ENCODE measurements around the gene QRICH1. TPM values are rescaled to one million over a fixed set of nuclear protein-coding genes. Genes with fewer than 3 reads are reported as not detected.
"Not testable (repeated sequence)": the region's sequence is repeated elsewhere in the genome, so short reads cannot be mapped to it uniquely, and the experiment has no call there.

The QRICH1 gene
- total RNA-seq, 1 donor from 2014 or later, result 39.2 TPM

DNA sequence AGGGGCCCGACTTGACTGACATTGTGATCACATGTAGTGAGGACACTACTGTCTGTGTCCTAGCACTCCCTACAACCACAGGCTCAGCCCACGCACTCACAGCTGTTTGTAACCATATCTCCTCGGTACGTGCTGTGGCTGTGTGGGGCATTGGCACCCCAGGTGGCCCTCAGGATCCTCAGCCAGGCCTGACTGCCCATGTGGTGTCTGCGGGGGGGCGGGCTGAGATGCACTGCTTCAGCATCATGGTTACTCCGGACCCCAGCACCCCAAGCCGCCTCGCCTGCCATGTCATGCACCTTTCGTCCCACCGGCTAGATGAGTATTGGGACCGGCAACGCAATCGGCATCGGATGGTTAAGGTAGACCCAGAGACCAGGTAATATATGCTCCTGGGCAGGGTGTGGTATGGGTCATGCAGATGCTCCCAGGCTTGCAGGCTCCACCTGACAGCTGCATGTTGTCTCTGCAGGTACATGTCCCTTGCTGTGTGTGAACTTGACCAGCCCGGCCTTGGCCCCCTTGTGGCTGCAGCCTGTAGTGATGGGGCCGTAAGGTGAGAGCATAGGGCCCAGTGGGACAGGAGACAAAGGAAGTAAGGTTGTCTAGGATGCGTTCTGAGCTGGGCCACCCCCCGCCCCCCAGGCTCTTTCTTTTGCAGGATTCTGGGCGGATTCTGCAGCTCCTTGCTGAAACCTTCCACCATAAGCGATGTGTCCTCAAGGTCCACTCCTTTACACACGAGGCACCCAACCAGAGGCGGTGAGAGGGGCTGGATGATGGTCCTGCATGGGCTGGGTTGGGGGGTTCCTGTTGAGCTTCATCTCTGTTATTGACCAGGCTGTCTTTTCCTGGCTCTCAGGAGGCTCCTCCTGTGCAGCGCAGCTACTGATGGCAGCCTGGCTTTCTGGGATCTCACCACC, 79.9 kb downstream of the QRICH1 start:
- H3K4me3 ChIP-seq (ENCODE audit: low read depth, low read length), result no peak overlapping the region
- DNase-seq (ENCODE audit: low read depth) (peak; percentile 43), FAIRE-seq (no peak)
- peaks cover 29% of the 10 kb centered on the region for H3K36me3 ChIP-seq (ENCODE audit: control insufficient read depth, insufficient read depth, low read length)
- no peaks in the 10 kb centered on the region for H3K27me3 ChIP-seq (ENCODE audit: control insufficient read depth, insufficient read depth, low read length)
- TF ChIP-seq, protein P1, sequence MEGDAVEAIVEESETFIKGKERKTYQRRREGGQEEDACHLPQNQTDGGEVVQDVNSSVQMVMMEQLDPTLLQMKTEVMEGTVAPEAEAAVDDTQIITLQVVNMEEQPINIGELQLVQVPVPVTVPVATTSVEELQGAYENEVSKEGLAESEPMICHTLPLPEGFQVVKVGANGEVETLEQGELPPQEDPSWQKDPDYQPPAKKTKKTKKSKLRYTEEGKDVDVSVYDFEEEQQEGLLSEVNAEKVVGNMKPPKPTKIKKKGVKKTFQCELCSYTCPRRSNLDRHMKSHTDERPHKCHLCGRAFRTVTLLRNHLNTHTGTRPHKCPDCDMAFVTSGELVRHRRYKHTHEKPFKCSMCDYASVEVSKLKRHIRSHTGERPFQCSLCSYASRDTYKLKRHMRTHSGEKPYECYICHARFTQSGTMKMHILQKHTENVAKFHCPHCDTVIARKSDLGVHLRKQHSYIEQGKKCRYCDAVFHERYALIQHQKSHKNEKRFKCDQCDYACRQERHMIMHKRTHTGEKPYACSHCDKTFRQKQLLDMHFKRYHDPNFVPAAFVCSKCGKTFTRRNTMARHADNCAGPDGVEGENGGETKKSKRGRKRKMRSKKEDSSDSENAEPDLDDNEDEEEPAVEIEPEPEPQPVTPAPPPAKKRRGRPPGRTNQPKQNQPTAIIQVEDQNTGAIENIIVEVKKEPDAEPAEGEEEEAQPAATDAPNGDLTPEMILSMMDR (IDR thresholded peaks at IDR 0.05; ENCODE audit: insufficient read depth, low read length, severe bottlenecking), result peak; percentile 80

DNA sequence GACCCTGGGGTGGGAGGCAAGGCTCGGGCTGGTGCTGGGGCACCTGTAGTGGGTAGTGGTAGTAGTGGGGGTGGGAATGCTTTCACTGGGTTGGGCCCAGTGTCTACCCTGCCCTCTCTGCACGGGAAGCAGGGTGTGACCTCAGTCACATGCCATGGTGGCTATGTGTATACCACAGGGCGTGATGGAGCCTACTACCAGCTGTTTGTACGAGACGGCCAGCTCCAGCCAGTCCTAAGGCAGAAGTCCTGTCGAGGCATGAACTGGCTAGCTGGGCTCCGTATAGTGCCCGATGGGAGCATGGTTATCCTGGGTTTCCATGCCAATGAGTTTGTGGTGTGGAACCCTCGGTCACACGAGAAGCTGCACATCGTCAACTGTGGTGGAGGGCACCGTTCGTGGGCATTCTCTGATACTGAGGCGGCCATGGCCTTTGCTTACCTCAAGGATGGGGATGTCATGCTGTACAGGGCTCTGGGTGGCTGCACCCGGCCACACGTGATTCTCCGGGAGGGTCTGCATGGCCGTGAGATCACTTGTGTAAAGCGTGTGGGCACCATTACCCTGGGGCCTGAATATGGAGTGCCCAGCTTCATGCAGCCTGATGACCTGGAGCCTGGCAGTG, 80.6 kb downstream of the QRICH1 start:
- Histone ChIP-seq H3K36me3 (ENCODE audit: control insufficient read depth, insufficient read depth, low read length) (peaks cover 29% of the 10 kb centered on the region), H3K27me3 (ENCODE audit: control insufficient read depth, insufficient read depth, low read length) (no peaks in the 10 kb centered on the region), H3K4me3 (ENCODE audit: low read depth, low read length) (no peak overlapping the region)
- FAIRE-seq (no peak), DNase-seq (ENCODE audit: low read depth) (no peak)
- TF ChIP-seq, protein P1 (IDR thresholded peaks at IDR 0.05; ENCODE audit: insufficient read depth, low read length, severe bottlenecking), result no peak

DNA sequence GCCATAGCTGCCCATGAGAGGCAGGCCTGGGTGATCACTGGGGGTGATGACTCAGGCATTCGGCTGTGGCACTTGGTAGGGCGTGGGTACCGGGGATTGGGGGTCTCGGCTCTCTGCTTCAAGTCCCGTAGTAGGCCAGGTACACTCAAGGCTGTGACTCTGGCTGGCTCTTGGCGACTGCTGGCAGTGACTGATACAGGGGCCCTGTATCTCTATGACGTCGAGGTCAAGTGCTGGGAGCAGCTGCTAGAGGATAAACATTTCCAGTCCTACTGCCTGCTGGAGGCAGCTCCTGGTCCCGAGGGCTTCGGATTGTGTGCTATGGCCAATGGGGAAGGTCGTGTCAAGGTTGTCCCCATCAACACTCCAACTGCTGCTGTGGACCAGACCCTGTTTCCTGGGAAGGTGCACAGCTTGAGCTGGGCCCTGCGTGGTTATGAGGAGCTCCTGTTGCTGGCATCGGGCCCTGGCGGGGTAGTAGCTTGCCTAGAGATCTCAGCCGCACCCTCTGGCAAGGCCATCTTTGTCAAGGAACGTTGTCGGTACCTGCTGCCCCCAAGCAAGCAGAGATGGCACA, 81.3 kb downstream of the QRICH1 start:
- FAIRE-seq, result no peak
- H3K36me3 ChIP-seq (ENCODE audit: control insufficient read depth, insufficient read depth, low read length), result peaks cover 29% of the 10 kb centered on the region
- H3K4me3 ChIP-seq (ENCODE audit: low read depth, low read length), result no peak overlapping the region

DNA sequence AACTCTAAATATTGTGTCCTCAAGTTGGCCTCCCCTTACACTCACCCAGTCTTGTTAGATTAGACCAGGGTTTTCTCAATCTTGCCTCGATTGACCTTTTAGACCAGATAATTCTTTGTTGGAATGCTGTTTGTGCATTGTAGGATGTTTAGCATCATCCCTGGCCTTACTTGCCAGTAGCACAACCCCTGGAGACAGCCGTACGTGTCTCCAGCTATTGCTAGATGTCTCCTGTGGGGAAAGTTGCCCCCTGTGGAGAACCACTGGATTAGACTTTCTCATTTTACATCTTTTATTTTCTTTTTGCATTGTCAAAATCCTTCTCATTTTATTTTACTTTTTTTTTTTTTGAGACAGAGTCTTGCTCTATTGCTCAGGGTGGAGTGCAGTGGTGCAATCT, 84.5 kb downstream of the QRICH1 start:
- DNase-seq (ENCODE audit: low read depth) (no peak), FAIRE-seq (no peak)
- Histone ChIP-seq H3K27me3 (ENCODE audit: control insufficient read depth, insufficient read depth, low read length) (no peaks in the 10 kb centered on the region), H3K4me3 (ENCODE audit: low read depth, low read length) (no peak overlapping the region), H3K36me3 (ENCODE audit: control insufficient read depth, insufficient read depth, low read length) (peaks cover 15% of the 10 kb centered on the region)
- TF ChIP-seq, protein P1 (IDR thresholded peaks at IDR 0.05; ENCODE audit: insufficient read depth, low read length, severe bottlenecking), result no peak

More for the DNA sequence above, 81.3 kb downstream of the QRICH1 start:
- TF ChIP-seq, protein P1 (IDR thresholded peaks at IDR 0.05; ENCODE audit: insufficient read depth, low read length, severe bottlenecking), result no peak
- DNase-seq (ENCODE audit: low read depth), result no peak
- no peaks in the 10 kb centered on the region for H3K27me3 ChIP-seq (ENCODE audit: control insufficient read depth, insufficient read depth, low read length)

DNA sequence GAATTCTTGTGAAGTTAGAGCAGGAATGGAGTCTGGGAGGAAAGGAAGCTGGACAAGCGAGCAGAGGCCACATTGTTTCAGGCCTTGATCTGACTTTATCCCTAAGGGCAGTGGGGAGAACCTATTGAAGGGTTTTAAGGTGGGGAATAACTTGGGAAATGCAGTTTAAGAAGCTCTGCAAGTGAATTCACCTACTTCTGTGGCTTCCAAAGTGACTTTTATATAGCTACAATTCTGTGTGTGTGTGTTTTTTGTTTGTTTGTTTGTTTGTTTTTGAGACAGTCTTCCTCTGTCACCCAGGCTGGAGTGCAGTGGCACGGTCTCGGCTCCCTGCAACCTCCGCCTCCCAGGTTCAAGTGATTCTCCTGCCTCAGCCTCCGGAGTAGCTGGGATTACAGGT, 85.2 kb downstream of the QRICH1 start:
- not testable (repeated sequence) for FAIRE-seq; DNase-seq (ENCODE audit: low read depth); H3K27me3 ChIP-seq (ENCODE audit: control insufficient read depth, insufficient read depth, low read length); H3K36me3 ChIP-seq (ENCODE audit: control insufficient read depth, insufficient read depth, low read length); H3K4me3 ChIP-seq (ENCODE audit: low read depth, low read length)
